GM12874 (cell line): ENCODE data around the gene CUEDC2.

ENCODE experiments used
- CTCF ChIP-seq: IDR thresholded peaks from 2 replicates; pipeline ENCODE4 v1.5.1; 2011; ENCODE audit warnings: low read depth, mild to moderate bottlenecking, control low read depth, low read length, moderate library complexity; ENCODE audit not compliant: insufficient read depth

The CUEDC2 gene

GRCh38 chr10:102426803-102427287, 5.5 kb downstream of the CUEDC2 start:
- no peak for TF ChIP-seq CTCF

- TF ChIP-seq CTCF: no peak
Observed at GRCh38 chr10:102425444-102425843, 6.9 kb downstream of the CUEDC2 start.

GRCh38 chr10:102424916-102425315, 7.5 kb downstream of the CUEDC2 start:
- TF ChIP-seq CTCF: no peak

GRCh38 chr10:102424145-102424544, 8.2 kb downstream of the CUEDC2 start:
- no peak for TF ChIP-seq CTCF

GRCh38 chr10:102423372-102423968, 8.9 kb downstream of the CUEDC2 start:
- no peak for TF ChIP-seq CTCF

GRCh38 chr10:102422545-102423129, 9.7 kb downstream of the CUEDC2 start:
- TF ChIP-seq CTCF: peak; percentile 87

GRCh38 chr10:102421757-102422512, 10.4 kb downstream of the CUEDC2 start:
- no peak for TF ChIP-seq CTCF
